Stimulated activated CD8-positive, alpha-beta memory T cell treated with anti-CD3 and anti-CD28 coated beads, Interleukin-4, amount 100 ng/mL, for 1 hour (primary cell): ENCODE data around the gene XKR3.
"Not testable (repeated sequence)": the region's sequence is repeated elsewhere in the genome, so short reads cannot be mapped to it uniquely, and the experiment has no call there.

ENCODE experiments used
- DNase-seq, 2 donors: peaks; one replicate each; pipeline ENCODE4 v3.0.0-alpha.2; 2020; ENCODE audit warnings: low read depth in 2 of 2, low spot score in 1 of 2

The XKR3 gene

GRCh38 chr22:16748160-16748929 lies 76.9 kb downstream of the XKR3 start:
- not testable (repeated sequence) for DNase-seq

DNA sequence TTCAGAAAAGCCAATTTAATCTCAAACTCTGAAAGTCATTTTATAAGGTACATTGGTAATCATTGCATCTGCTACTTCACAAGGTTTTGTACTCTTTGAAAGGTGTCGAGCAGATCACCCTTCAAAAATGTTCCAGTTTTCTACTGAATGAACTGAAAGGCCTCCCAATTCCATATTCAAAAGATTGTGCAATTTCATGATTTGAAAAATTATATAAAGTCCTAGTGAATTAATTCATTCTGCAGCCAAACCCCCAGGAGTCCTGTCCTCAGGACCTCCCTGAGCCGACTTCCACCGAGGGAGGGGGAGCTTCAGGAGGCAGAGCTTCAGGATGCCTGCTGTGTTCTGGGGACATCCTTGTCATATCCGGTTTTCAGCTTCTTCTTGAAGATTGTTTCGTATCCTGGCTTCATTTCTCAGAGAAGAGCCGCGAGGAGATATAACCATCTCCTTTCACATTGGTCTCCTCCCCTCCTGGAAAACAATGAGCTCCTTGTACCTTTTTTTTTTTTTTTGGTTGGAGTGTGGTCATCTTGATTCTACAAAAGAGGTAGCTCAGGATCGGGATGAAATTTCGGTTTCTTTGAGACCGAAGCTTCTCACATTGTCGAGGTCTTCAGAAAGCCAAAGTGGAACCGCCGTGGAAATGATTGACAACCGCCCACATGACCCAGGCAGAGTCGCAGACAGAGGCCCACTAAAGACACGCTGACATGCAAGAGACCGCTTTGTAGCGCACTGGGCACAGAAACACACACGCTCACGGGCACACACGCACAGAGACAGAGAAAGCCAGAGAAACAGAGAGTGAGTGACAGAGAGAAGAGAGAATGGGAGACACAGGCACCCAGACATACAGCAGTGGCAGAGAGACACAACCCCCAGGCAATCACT lies 77.7 kb downstream of the XKR3 start:
- DNase-seq = not testable (repeated sequence)

DNA sequence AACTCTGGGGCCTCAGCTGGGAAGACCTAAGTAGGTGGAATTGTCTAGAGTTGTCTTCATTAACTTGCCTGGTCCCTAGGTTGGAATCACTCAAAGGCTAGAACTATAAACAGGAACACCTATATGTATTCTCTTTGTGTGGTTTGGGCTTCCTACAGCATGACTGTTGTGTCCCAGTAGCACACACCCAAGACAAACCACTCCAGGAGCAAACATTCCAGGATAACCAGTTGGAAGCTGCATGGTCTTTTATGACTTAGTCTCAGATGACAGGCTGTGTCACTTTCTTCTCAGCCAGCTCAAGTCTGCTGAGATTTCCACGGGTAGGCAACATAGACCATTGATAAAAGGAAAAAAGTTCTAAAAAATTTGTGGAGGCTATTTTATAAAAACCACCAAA lies 90.9 kb downstream of the XKR3 start:
- not testable (repeated sequence) for DNase-seq
